Body of pancreas (tissue), 4 donors: ENCODE results near the gene ESPN.

Experiments
- CTCF ChIP-seq, 7 experiments: fragments of 450-650 bp in 4 of 7; fragments of 200-600 bp in 3 of 7; sonication (generic) in 3 of 7; IDR thresholded peaks; one replicate each; pipeline ENCODE4 v1.5.1; 2016 to 2019; ENCODE audit warnings: antibody characterized with exemption in 7 of 7
- POLR2A ChIP-seq, 3 donors: fragments of 450-650 bp; IDR thresholded peaks; one replicate each; pipeline ENCODE4 v1.6.1; 2016; ENCODE audit warnings: antibody characterized with exemption in 3 of 3, mild to moderate bottlenecking in 2 of 3

DNA sequence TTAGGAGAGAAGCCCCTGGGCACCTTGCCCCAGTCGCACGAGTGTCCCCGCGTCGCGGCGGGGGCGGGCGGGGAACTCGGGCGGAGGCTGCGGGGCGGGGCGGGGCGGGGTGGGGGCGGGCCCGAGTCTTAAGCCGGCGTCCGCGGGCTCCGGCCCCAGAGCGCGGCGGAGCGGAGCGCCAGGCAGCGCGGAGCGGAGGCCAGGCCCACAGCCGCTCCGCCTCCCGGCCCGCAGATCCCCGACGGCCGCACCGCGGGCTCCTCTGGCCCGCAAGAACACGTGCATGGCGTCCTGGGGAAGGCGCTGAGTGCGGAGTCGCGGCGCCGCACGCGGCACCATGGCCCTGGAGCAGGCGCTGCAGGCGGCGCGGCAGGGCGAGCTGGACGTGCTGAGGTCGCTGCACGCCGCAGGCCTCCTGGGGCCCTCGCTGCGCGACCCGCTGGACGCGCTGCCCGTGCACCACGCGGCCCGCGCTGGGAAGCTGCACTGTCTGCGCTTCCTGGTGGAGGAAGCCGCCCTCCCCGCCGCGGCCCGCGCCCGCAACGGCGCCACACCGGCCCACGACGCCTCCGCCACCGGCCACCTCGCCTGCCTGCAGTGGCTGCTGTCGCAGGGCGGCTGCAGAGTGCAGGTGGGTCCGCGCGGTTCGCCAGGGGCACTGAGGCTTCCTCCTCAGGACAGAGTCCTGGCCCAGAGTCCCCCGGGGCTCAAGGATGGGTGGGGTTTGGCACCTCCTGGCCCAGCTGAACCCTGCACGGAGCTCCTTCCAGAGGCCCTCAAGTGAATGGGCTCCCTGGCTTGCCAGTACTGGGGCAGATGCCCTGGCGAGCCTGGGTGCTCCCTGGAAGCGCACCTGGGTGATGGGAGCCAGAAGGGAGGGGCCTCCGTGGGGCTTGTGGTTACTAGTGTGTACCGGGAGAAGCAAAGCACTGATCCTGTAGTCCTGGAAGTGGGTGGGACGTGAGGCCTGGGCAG lies at the start of gene ESPN:
- TF ChIP-seq CTCF (IDR thresholded peaks at IDR 0.05) = no peak
- TF ChIP-seq POLR2A (IDR thresholded peaks at IDR 0.05) = no peak
